DOHH2 (cell line): ENCODE measurements around the gene TMCO4.

Source experiments
- EZH2phosphoT487 ChIP-seq: fragments of 200-600 bp; sonication (generic); IDR thresholded peaks from 2 replicates; pipeline ENCODE4 v1.6.1; 2017; ENCODE audit warnings: borderline replicate concordance, mild to moderate bottlenecking, antibody characterized with exemption, low read length, moderate library complexity, mixed read lengths
- TF ChIP-seq, protein P1 (sequence below): fragments of 200-600 bp; sonication (generic); IDR thresholded peaks from one replicate; pipeline ENCODE4 v1.5.1; 2014; ENCODE audit warnings: antibody characterized with exemption, mild to moderate bottlenecking, low read depth, low read length; ENCODE audit not compliant: poor library complexity, severe bottlenecking

DNA sequence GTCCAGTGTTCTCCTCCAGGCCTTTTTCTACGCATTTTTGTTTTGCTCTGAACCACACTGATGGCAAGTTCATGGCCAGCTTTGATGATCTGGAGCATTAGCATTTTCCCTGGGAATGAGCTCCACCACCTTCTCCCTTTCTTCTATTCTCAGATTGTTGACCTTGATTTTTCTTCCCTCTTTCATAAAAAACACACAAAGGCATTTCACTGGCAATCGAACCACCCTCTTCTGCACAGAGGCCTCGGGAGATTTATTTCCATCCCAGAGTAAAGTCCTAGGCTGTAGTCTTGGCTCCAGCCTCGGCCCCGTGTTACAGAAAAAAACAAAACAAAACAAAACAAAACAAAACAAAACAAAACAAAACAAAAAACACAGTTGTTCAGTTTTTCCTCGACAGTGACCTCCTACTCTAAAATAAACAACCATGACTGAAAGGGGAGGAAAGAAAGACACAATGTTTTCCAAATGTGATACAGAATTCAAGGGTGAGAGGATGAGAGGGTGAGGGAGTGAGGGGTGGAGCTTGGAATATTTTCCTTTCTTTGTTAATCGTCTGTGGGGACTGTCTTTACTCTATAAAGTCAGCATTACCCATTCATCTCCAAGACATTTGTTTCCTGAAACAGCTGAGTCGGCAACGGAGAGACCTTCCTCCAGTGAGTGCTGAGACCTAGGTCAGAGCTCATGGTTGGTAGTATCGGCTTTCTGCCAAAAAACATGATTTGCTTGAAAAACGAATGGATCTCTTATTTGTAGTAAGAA is 45.2 kb upstream of the TMCO4 start:
- TF ChIP-seq, protein P1, sequence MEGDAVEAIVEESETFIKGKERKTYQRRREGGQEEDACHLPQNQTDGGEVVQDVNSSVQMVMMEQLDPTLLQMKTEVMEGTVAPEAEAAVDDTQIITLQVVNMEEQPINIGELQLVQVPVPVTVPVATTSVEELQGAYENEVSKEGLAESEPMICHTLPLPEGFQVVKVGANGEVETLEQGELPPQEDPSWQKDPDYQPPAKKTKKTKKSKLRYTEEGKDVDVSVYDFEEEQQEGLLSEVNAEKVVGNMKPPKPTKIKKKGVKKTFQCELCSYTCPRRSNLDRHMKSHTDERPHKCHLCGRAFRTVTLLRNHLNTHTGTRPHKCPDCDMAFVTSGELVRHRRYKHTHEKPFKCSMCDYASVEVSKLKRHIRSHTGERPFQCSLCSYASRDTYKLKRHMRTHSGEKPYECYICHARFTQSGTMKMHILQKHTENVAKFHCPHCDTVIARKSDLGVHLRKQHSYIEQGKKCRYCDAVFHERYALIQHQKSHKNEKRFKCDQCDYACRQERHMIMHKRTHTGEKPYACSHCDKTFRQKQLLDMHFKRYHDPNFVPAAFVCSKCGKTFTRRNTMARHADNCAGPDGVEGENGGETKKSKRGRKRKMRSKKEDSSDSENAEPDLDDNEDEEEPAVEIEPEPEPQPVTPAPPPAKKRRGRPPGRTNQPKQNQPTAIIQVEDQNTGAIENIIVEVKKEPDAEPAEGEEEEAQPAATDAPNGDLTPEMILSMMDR = no peak
- no peak for TF ChIP-seq EZH2phosphoT487
